Transverse colon (tissue), 4 donors: ENCODE data around the gene CERKL. TPM values are rescaled to one million over a fixed set of nuclear protein-coding genes. Genes with fewer than 3 reads are reported as not detected.

Experiments
- DNase-seq: peaks from one replicate; pipeline ENCODE4 v3.0.0-alpha.2; 2019
- H3K27ac ChIP-seq, 4 donors: fragments of 200-600 bp; sonication (generic); 2 replicates each; pipeline ENCODE4 v1.5.1; 2016 to 2018; ENCODE audit warnings: inconsistent platforms in 4 of 4
- H3K27me3 ChIP-seq: fragments of 200-600 bp; sonication (generic); 2 replicates; pipeline ENCODE4 v1.5.1; 2017; ENCODE audit warnings: inconsistent platforms
- H3K36me3 ChIP-seq, 4 donors: fragments of 200-600 bp; sonication (generic); 2 replicates each; pipeline ENCODE4 v1.5.1; 2017 to 2019; ENCODE audit warnings: inconsistent platforms in 4 of 4
- H3K4me1 ChIP-seq, 4 donors: fragments of 200-600 bp; sonication (generic); 2 replicates each; pipeline ENCODE4 v1.5.1; 2017 to 2020; ENCODE audit warnings: inconsistent platforms in 4 of 4
- H3K4me3 ChIP-seq, 4 donors: fragments of 200-600 bp; sonication (generic); 1 replicate in 1 of 4; 2 replicates in 3 of 4; pipeline versions ENCODE4 v1.5.1 to v1.6.1; 2017 to 2019; ENCODE audit warnings: inconsistent platforms in 4 of 4
- H3K9me3 ChIP-seq, 2 donors: fragments of 200-600 bp; sonication (generic); 2 replicates each; pipeline ENCODE4 v1.5.1; 2017 to 2019; ENCODE audit warnings: inconsistent platforms in 2 of 2
- CTCF ChIP-seq, 5 experiments: fragments of 200-600 bp in 3 of 5; fragments of 450-650 bp in 2 of 5; sonication (generic) in 3 of 5; IDR thresholded peaks; 1 replicate in 2 of 5; 2 replicates in 3 of 5; pipeline ENCODE4 v1.5.1; 2016 to 2017; ENCODE audit warnings: antibody characterized with exemption in 5 of 5, inconsistent platforms in 3 of 5, mild to moderate bottlenecking in 2 of 5, moderate library complexity in 1 of 5
- EP300 ChIP-seq: sonication (generic); formaldehyde crosslinking; IDR thresholded peaks from one replicate; pipeline ENCODE4 v1.6.1; 2017; ENCODE audit warnings: antibody characterized with exemption, low read depth
- POLR2A ChIP-seq: fragments of 450-650 bp; IDR thresholded peaks from one replicate; pipeline ENCODE4 v1.6.1; 2016; ENCODE audit warnings: antibody characterized with exemption, mild to moderate bottlenecking, moderate library complexity
- POLR2AphosphoS5 ChIP-seq, 3 donors: sonication (generic); formaldehyde crosslinking; IDR thresholded peaks; one replicate each; pipeline ENCODE4 v1.6.1; 2016; ENCODE audit warnings: antibody characterized with exemption in 3 of 3
- WGBS, 2 donors: methylation state at CpG; one replicate each; pipeline ENCODE4 v1.1.5; 2018; ENCODE audit warnings: low coverage in 1 of 2; 5-methylcytosine and 5-hydroxymethylcytosine counted together
- in situ Hi-C, 4 donors: fragments of 200-750 bp; cut with MboI; loops; one replicate each; pipeline versions ENCODE4 v1.15.0 to v1.15.1; 2017; ENCODE audit warnings: low sequenced_read_pairs in 3 of 4, low pct_ligation_motif_present in 1 of 4, low pct_unique_long_range_greater_than_20kb in 1 of 4
- intact Hi-C: fragments of 100-400 bp; cut with DNase I; formaldehyde crosslinking; loops from one replicate; pipeline ENCODE4 v1.15.1; 2023; ENCODE audit warnings: low total_unique reads
- total RNA-seq, 4 donors: library from RNA; depleted of rRNA; stranded (reverse); fragments of >200 nt; gene quantifications; one replicate each; pipeline ENCODE4 v1.1.0, GENCODE V29; 2016

The CERKL gene
- total RNA-seq, 4 donors from 2014 or later: 0.32 TPM; not detected in 3

DNA sequence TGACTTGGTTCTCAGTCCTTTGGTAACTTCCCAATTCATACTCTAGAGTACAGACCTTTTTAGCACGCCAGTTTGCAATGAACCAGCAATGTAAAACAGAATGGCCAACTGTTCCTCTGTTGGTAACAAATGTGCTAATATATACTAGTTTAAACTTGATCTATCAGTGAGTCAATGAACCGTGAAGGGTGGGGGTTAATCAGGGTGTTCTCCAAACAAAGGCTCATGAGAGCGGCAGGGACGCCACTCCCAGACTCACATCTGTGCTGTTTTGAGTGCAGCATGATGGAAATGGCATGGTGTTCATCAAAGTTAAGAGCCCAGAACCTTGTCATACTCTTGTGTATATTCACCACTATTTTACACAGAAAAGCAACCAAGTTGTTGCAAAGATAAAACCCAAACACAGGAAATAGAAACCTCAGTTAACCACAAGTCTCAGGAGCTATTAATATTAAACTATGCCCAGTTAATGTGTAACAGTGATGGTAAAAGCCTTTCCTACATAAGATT is 70.3 kb downstream of the CERKL start:
- 0 to 27% methylated on average over 3 to 4 of the region's 4 CpGs for WGBS, 2 donors

GRCh38 chr2:181585732-181586131 is 71.2 kb downstream of the CERKL start:
- in situ Hi-C loops: no loop called here
- TF ChIP-seq POLR2A (no peak), POLR2AphosphoS5 (IDR thresholded peaks at IDR 0.05) (no peak), EP300 (no peak), CTCF (IDR thresholded peaks at IDR 0.05) (no peak)
- Histone ChIP-seq H3K36me3 (no peaks in the 10 kb centered on the region), H3K27ac (no peak overlapping the region), H3K4me3 (no peak overlapping the region), H3K27me3 (peaks cover 3% of the 10 kb centered on the region), H3K4me1 (no peaks in the 10 kb centered on the region), H3K9me3 (no peaks in the 10 kb centered on the region)
- no peak for DNase-seq
- intact Hi-C loops: no loop called here
- WGBS, 2 donors: 60 to 69% methylated on average over 2 to 3 of the region's 3 CpGs

More for the DNA sequence above, 70.3 kb downstream of the CERKL start:
- no peak for DNase-seq
- Histone ChIP-seq H3K4me1 (no peaks in the 10 kb centered on the region), H3K9me3 (no peaks in the 10 kb centered on the region), H3K4me3 (no peak overlapping the region), H3K27me3 (peaks cover 3% of the 10 kb centered on the region), H3K27ac (no peak overlapping the region), H3K36me3 (no peaks in the 10 kb centered on the region)
- in situ Hi-C loops: no loop called here
- intact Hi-C loops: no loop called here
- TF ChIP-seq POLR2A (no peak), POLR2AphosphoS5 (IDR thresholded peaks at IDR 0.05) (no peak), EP300 (no peak), CTCF (IDR thresholded peaks at IDR 0.05) (no peak)

DNA sequence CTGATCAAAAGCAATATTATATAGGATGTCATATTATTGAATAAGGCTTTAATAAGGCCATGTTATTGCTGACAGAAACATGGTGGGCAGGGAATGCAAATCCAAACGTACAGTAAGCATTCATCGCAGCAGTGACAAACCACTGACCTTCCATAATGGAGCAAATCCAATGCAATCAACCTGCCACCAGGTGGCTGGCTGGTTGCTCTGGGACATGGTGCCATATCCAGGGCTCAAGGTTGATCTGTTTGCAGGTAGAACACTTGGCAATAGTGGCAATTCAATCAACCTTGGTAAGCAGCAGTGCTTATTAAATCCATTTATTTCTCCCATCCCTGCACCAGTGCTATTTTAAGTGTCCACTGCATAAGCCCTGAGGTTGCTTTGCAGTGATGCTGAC is 75.4 kb downstream of the CERKL start:
- TF ChIP-seq CTCF (IDR thresholded peaks at IDR 0.05) (no peak), EP300 (no peak)
- no peak overlapping the region for H3K4me3 ChIP-seq
- H3K4me1 ChIP-seq: no peaks in the 10 kb centered on the region
- intact Hi-C loops: no loop called here
- no peak for DNase-seq
- no peaks in the 10 kb centered on the region for H3K36me3 ChIP-seq
- H3K9me3 ChIP-seq: no peaks in the 10 kb centered on the region
- no peak overlapping the region for H3K27ac ChIP-seq
- H3K27me3 ChIP-seq: peaks cover 3% of the 10 kb centered on the region
- in situ Hi-C loops: no loop called here
- WGBS, 2 donors: 80% methylated on average over 2 of the region's 2 CpGs; no CpG with 5 or more reads in 1 of the 2 donors

- WGBS, 2 donors: 44 to 49% methylated on average over 3 of the region's 3 CpGs
- TF ChIP-seq POLR2AphosphoS5 (IDR thresholded peaks at IDR 0.05): no peak
- TF ChIP-seq EP300: no peak
- no peak for TF ChIP-seq CTCF (IDR thresholded peaks at IDR 0.05)
- TF ChIP-seq POLR2A: no peak
- no peaks in the 10 kb centered on the region for H3K27me3 ChIP-seq
- no peak for DNase-seq
- no peak overlapping the region for H3K27ac ChIP-seq
- intact Hi-C loops (no loop called here), in situ Hi-C loops (loop anchor here in 2 of 4 donors (10.0 kb wide), 1 partner anchor 136 kb away; no protein-coding TSS in a partner anchor)
- H3K9me3 ChIP-seq: no peaks in the 10 kb centered on the region
- no peaks in the 10 kb centered on the region for H3K4me1 ChIP-seq
- H3K36me3 ChIP-seq: no peaks in the 10 kb centered on the region
- no peak overlapping the region for H3K4me3 ChIP-seq
Measured at GRCh38 chr2:181578829-181579228, 78.1 kb downstream of the CERKL start.
